ENCODE measurements around the gene ZFP36L2.
A peak's percentile ranks its signal among the peaks of the same experiment; 100 is the strongest.

ZFP36L2 gene

GRCh38 chr2:43224571-43225092, 1.8 kb downstream of the ZFP36L2 start:
- TF ChIP-seq CTCF (IDR thresholded peaks at IDR 0.05; ENCODE audit: insufficient read depth, low read depth, low read length, missing control alignments) = no peak
- H3K4me3 ChIP-seq (ENCODE audit: low read depth, low read length) = peak overlapping the region; percentile 91
- DNase-seq (ENCODE audit: low read depth) = peak; percentile 58

- DNase-seq (ENCODE audit: low read depth) = peak; percentile 84
Observed at GRCh38 chr2:43224131-43224570, 2.3 kb downstream of the ZFP36L2 start.

GRCh38 chr2:43223521-43224001, 2.8 kb downstream of the ZFP36L2 start:
- no peak for TF ChIP-seq CTCF (IDR thresholded peaks at IDR 0.05; ENCODE audit: insufficient read depth, low read depth, low read length, missing control alignments)
- peak overlapping the region; percentile 91 for H3K4me3 ChIP-seq (ENCODE audit: low read depth, low read length)
- DNase-seq (ENCODE audit: low read depth) = no peak

More at GRCh38 chr2:43224131-43224570, 2.3 kb downstream of the ZFP36L2 start:
- TF ChIP-seq CTCF (IDR thresholded peaks at IDR 0.05; ENCODE audit: insufficient read depth, low read depth, low read length, missing control alignments) = peak; percentile 54
- H3K4me3 ChIP-seq (ENCODE audit: low read depth, low read length) = peak overlapping the region; percentile 91

GRCh38 chr2:43222475-43223309, 3.7 kb downstream of the ZFP36L2 start:
- no peak for DNase-seq (ENCODE audit: low read depth)
- H3K4me3 ChIP-seq (ENCODE audit: low read depth, low read length) = peak overlapping the region; percentile 91
- no peak for TF ChIP-seq CTCF (IDR thresholded peaks at IDR 0.05; ENCODE audit: insufficient read depth, low read depth, low read length, missing control alignments)

DNA sequence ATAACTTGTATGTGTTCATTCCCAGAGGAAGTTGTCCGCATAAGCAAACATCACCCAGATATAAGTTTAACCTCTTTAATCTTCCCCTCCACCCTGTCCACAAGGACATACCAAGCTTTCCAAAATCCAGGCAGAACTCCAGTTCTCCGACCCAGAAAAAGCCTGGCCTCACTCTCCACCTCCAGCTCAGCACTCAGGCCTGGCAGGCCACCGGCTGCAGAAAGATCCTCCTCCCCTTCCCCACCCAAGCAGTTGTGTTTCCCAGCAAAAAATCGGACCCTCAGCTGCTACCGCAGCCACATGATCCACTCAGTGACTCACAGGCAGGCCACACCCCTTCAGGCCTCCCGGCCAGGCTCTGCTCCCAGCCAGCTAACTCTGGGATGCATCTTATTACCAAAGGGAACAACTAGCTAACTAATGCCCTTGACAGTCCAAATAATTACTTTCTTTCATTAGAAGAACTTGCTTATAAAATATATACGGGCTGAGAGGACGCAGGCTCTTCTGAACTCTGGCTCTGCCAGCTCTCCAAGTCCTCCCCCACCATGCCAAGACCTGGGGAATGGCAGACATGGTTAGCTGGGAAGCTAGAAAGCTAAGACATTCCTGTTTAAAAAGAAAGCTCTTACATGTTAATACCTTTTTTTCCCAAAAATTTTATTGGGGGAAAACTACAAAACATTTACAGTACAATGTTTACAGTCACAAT, 4.5 kb downstream of the ZFP36L2 start:
- peak overlapping the region; percentile 91 for H3K4me3 ChIP-seq (ENCODE audit: low read depth, low read length)
- no peak for TF ChIP-seq CTCF (IDR thresholded peaks at IDR 0.05; ENCODE audit: insufficient read depth, low read depth, low read length, missing control alignments)
- DNase-seq (ENCODE audit: low read depth) = peak; percentile 69

- no peak for TF ChIP-seq CTCF (IDR thresholded peaks at IDR 0.05; ENCODE audit: insufficient read depth, low read depth, low read length, missing control alignments)
Observed at GRCh38 chr2:43221124-43221762, 5.2 kb downstream of the ZFP36L2 start.

More at GRCh38 chr2:43221124-43221762, 5.2 kb downstream of the ZFP36L2 start:
- H3K4me3 ChIP-seq (ENCODE audit: low read depth, low read length) = peak overlapping the region; percentile 91
- peak; percentile 44 for DNase-seq (ENCODE audit: low read depth)
